Calu3 (cell line): Measurements from ENCODE around the gene ITGA2. TPM values are rescaled to one million over a fixed set of nuclear protein-coding genes. Genes with fewer than 3 reads are reported as not detected.

Experiments
- BruUV-seq: library from RNA; stranded (reverse); fragments of 400-500 nt; replicated peaks from 2 replicates; lab custom pipeline; 2021; lab: Mats Ljungman, UMichigan
- CTCF ChIA-PET: fragments of 300-600 bp; sonication (Branson Sonifier 250); formaldehyde crosslinking; loops from one replicate; lab custom pipeline; 2022; ENCODE audit warnings: antibody characterized with exemption; lab: Charles Lee
- DNase-seq: peaks from one replicate; pipeline ENCODE4 v3.0.0; 2022
- H3K27ac Mint-ChIP-seq: one replicate; pipeline ENCODE4 v1.8.0; 2022; ENCODE audit warnings: mixed read lengths; ENCODE audit not compliant: unreplicated experiment
- H3K27me3 Mint-ChIP-seq: one replicate; pipeline ENCODE4 v1.8.0; 2022; ENCODE audit warnings: mixed read lengths; ENCODE audit not compliant: unreplicated experiment
- H3K36me3 Mint-ChIP-seq: one replicate; pipeline ENCODE4 v1.8.0; 2022; ENCODE audit warnings: mild to moderate bottlenecking, moderate library complexity, mixed read lengths; ENCODE audit not compliant: insufficient read depth, unreplicated experiment
- H3K4me1 Mint-ChIP-seq: one replicate; pipeline ENCODE4 v1.8.0; 2022; ENCODE audit warnings: mild to moderate bottlenecking, low read depth, mixed read lengths; ENCODE audit not compliant: unreplicated experiment
- H3K4me3 Mint-ChIP-seq: one replicate; pipeline ENCODE4 v1.8.0; 2022; ENCODE audit warnings: mild to moderate bottlenecking, low read depth, moderate library complexity, mixed read lengths; ENCODE audit not compliant: unreplicated experiment
- H3K9me3 Mint-ChIP-seq: one replicate; pipeline ENCODE4 v1.8.0; 2022; ENCODE audit warnings: low read depth, mixed read lengths; ENCODE audit not compliant: unreplicated experiment
- CTCF ChIP-seq: fragments of 200-600 bp; IDR thresholded peaks from one replicate; pipeline ENCODE4 v1.8.0; 2022; ENCODE audit warnings: antibody characterized with exemption; ENCODE audit not compliant: unreplicated experiment
- intact Hi-C: fragments of 100-400 bp; cut with micrococcal nuclease; formaldehyde crosslinking; loops from one replicate; pipeline ENCODE4 v1.10.0; 2022; ENCODE audit not compliant: unreplicated experiment
- total RNA-seq: library from RNA; stranded (reverse); gene quantifications from 2 replicates; pipeline ENCODE4 v1.2.3, GENCODE V29; 2022

The ITGA2 gene
- total RNA-seq, 1 experiment from 2014 or later = 91.9 TPM

- no peak for TF ChIP-seq CTCF
- BruUV-seq = no TSS peak
- intact Hi-C loops = no loop called here
- Mint-ChIP-seq H3K27me3 (no peaks in the 10 kb centered on the region), H3K4me3 (no peak overlapping the region), H3K27ac (no peak overlapping the region), H3K36me3 (peaks cover 75% of the 10 kb centered on the region), H3K9me3 (no peaks in the 10 kb centered on the region), H3K4me1 (no peaks in the 10 kb centered on the region)
- CTCF ChIA-PET = no interaction called here
- DNase-seq = no peak
Measured at GRCh38 chr5:53084546-53085255, 95.5 kb downstream of the ITGA2 start.

GRCh38 chr5:53087171-53087570, 98.0 kb downstream of the ITGA2 start:
- intact Hi-C loops = no loop called here
- Mint-ChIP-seq H3K36me3 (peaks cover 79% of the 10 kb centered on the region), H3K9me3 (no peaks in the 10 kb centered on the region), H3K4me3 (no peak overlapping the region), H3K27me3 (no peaks in the 10 kb centered on the region), H3K27ac (no peak overlapping the region), H3K4me1 (no peaks in the 10 kb centered on the region)
- no TSS peak for BruUV-seq
- no peak for DNase-seq
- no peak for TF ChIP-seq CTCF
- CTCF ChIA-PET = interaction anchor here (0.7 kb wide), 1 partner anchor 56 kb away, joined by 5 read pairs; no protein-coding TSS in a partner anchor

- intact Hi-C loops = no loop called here
Measured at GRCh38 chr5:53087621-53088121, 98.5 kb downstream of the ITGA2 start.

GRCh38 chr5:53089481-53089991, 100.4 kb downstream of the ITGA2 start:
- H3K27ac Mint-ChIP-seq = no peak overlapping the region
- intact Hi-C loops = no loop called here

More at GRCh38 chr5:53087621-53088121, 98.5 kb downstream of the ITGA2 start:
- CTCF ChIA-PET = interaction anchor here (0.7 kb wide), 1 partner anchor 57 kb away, joined by 5 read pairs; no protein-coding TSS in a partner anchor
- TF ChIP-seq CTCF = no peak
- Mint-ChIP-seq H3K36me3 (peaks cover 81% of the 10 kb centered on the region), H3K27ac (no peak overlapping the region), H3K27me3 (no peaks in the 10 kb centered on the region), H3K4me1 (no peaks in the 10 kb centered on the region), H3K4me3 (no peak overlapping the region), H3K9me3 (no peaks in the 10 kb centered on the region)
- no peak for DNase-seq
- no TSS peak for BruUV-seq

More at GRCh38 chr5:53089481-53089991, 100.4 kb downstream of the ITGA2 start:
- TF ChIP-seq CTCF = no peak
- H3K9me3 Mint-ChIP-seq = no peaks in the 10 kb centered on the region
- DNase-seq = no peak
- peaks cover 69% of the 10 kb centered on the region for H3K36me3 Mint-ChIP-seq
- no peak overlapping the region for H3K4me3 Mint-ChIP-seq
- H3K27me3 Mint-ChIP-seq = no peaks in the 10 kb centered on the region
- CTCF ChIA-PET = interaction anchor here (1.3 kb wide), 1 partner anchor 141 kb away, joined by 3 read pairs; no protein-coding TSS in a partner anchor
- no TSS peak for BruUV-seq
- H3K4me1 Mint-ChIP-seq = no peaks in the 10 kb centered on the region
